Smooth muscle cell of the brain vasculature (primary cell): ENCODE results near the gene FNBP1L.
A peak's percentile ranks its signal among the peaks of the same experiment; 100 is the strongest.

Source experiments
- DNase-seq: peaks from one replicate; pipeline ENCODE4 v3.0.0-alpha.2; 2012; ENCODE audit warnings: low read depth, low spot score

FNBP1L gene

GRCh38 chr1:93532780-93533378 is 85.0 kb downstream of the FNBP1L start:
- DNase-seq, result no peak

- DNase-seq, result no peak
These were observed 85.8 kb downstream of the FNBP1L start for GRCh38 chr1:93533677-93534076.

GRCh38 chr1:93537396-93537795 is 89.5 kb downstream of the FNBP1L start:
- no peak for DNase-seq

- no peak for DNase-seq
These were observed 90.0 kb downstream of the FNBP1L start for GRCh38 chr1:93537924-93538323.

GRCh38 chr1:93541045-93541444 is 93.1 kb downstream of the FNBP1L start:
- DNase-seq, result no peak

- no peak for DNase-seq
These were observed 94.5 kb downstream of the FNBP1L start for GRCh38 chr1:93542398-93542797.

- DNase-seq, result no peak
These were observed 98.4 kb downstream of the FNBP1L start for GRCh38 chr1:93546162-93546863.

GRCh38 chr1:93549131-93549530 is 101.2 kb downstream of the FNBP1L start:
- no peak for DNase-seq

- DNase-seq, result no peak
These were observed 101.9 kb downstream of the FNBP1L start for GRCh38 chr1:93549811-93550210.

- DNase-seq, result no peak
These were observed 105.0 kb downstream of the FNBP1L start for GRCh38 chr1:93552741-93553455.

- peak; percentile 76 for DNase-seq
These were observed 106.1 kb downstream of the FNBP1L start for GRCh38 chr1:93553886-93554490.

GRCh38 chr1:93554883-93555872 is 107.3 kb downstream of the FNBP1L start:
- no peak for DNase-seq

GRCh38 chr1:93556291-93556690 is 108.4 kb downstream of the FNBP1L start:
- DNase-seq, result no peak

GRCh38 chr1:93559045-93559444 is 111.1 kb downstream of the FNBP1L start:
- no peak for DNase-seq

GRCh38 chr1:93559695-93560094 is 111.8 kb downstream of the FNBP1L start:
- no peak for DNase-seq

- no peak for DNase-seq
These were observed 117.7 kb downstream of the FNBP1L start for GRCh38 chr1:93565496-93566206.

- DNase-seq, result no peak
These were observed 118.3 kb downstream of the FNBP1L start for GRCh38 chr1:93566227-93566626.

- no peak for DNase-seq
These were observed 119.5 kb downstream of the FNBP1L start for GRCh38 chr1:93567255-93567918.

GRCh38 chr1:93569489-93569888 is 121.6 kb downstream of the FNBP1L start:
- DNase-seq, result no peak
